ENCODE results near the gene SHLD1. TPM values are rescaled to one million over a fixed set of nuclear protein-coding genes. Genes with fewer than 3 reads are reported as not detected.

Gene SHLD1
- total RNA-seq, 3 donors from 2014 or later (not counting 1 experiment from before 2014, with no cell fraction given): 6.6 to 12.2 (median 8.3) TPM

- WGBS (ENCODE audit: insufficient coverage): 97% methylated on average over 3 of the region's 3 CpGs
- intact Hi-C loops (cut with micrococcal nuclease): no loop called here
These were observed 105.7 kb downstream of the SHLD1 start for GRCh38 chr20:5855939-5856338.

GRCh38 chr20:5859608-5860007 is 109.4 kb downstream of the SHLD1 start:
- Mint-ChIP-seq H3K4me1 (peaks cover 11 to 16% of the 10 kb centered on the region in 2 donors), H3K4me3 (no peak overlapping the region), H3K27ac (no peak overlapping the region), H3K27me3 (ENCODE audit: low read depth in 2 of 2) (no peaks in the 10 kb centered on the region), H3K9me3 (no peaks in the 10 kb centered on the region), H3K36me3 (no peaks in the 10 kb centered on the region)
- ATAC-seq (no peak), DNase-seq (no peak)
- TF ChIP-seq CTCF (IDR thresholded peaks at IDR 0.05): no peak
- Histone ChIP-seq H3K27me3 (ENCODE audit: control insufficient read depth, insufficient read depth, low read length) (no peaks in the 10 kb centered on the region), H3K9me3 (ENCODE audit: control insufficient read depth, insufficient read depth, low read length) (no peaks in the 10 kb centered on the region), H3K4me1 (ENCODE audit: control insufficient read depth, insufficient read depth, low read length) (no peaks in the 10 kb centered on the region), H3K4me3 (ENCODE audit: low read length) (no peak overlapping the region), H3K36me3 (ENCODE audit: control insufficient read depth, insufficient read depth, low read length) (no peaks in the 10 kb centered on the region), H3K27ac (ENCODE audit: low read length) (no peak overlapping the region)
- intact Hi-C loops (cut with micrococcal nuclease): no loop called here
- 87% methylated on average over 5 of the region's 5 CpGs for WGBS (ENCODE audit: insufficient coverage)

More at GRCh38 chr20:5855939-5856338, 105.7 kb downstream of the SHLD1 start:
- Mint-ChIP-seq H3K36me3 (no peaks in the 10 kb centered on the region), H3K9me3 (no peaks in the 10 kb centered on the region), H3K4me1 (peaks cover 4 to 5% of the 10 kb centered on the region in 2 donors), H3K4me3 (no peak overlapping the region), H3K27me3 (ENCODE audit: low read depth in 2 of 2) (no peaks in the 10 kb centered on the region), H3K27ac (no peak overlapping the region)
- H3K27ac ChIP-seq (ENCODE audit: low read length): no peak overlapping the region
- no peak for TF ChIP-seq CTCF (IDR thresholded peaks at IDR 0.05)
- no peaks in the 10 kb centered on the region for H3K4me1 ChIP-seq (ENCODE audit: control insufficient read depth, insufficient read depth, low read length)
- H3K36me3 ChIP-seq (ENCODE audit: control insufficient read depth, insufficient read depth, low read length): no peaks in the 10 kb centered on the region
- no peak overlapping the region for H3K4me3 ChIP-seq (ENCODE audit: low read length)
- H3K27me3 ChIP-seq (ENCODE audit: control insufficient read depth, insufficient read depth, low read length): no peaks in the 10 kb centered on the region
- H3K9me3 ChIP-seq (ENCODE audit: control insufficient read depth, insufficient read depth, low read length): no peaks in the 10 kb centered on the region
- ATAC-seq (no peak), DNase-seq (no peak)

GRCh38 chr20:5862703-5863039 is 112.5 kb downstream of the SHLD1 start:
- Mint-ChIP-seq H3K4me3 (no peak overlapping the region), H3K4me1 (peaks cover 6 to 13% of the 10 kb centered on the region in 2 donors), H3K27me3 (ENCODE audit: low read depth in 2 of 2) (no peaks in the 10 kb centered on the region), H3K27ac (no peak overlapping the region), H3K9me3 (no peaks in the 10 kb centered on the region), H3K36me3 (no peaks in the 10 kb centered on the region)
- no peak for ATAC-seq
- WGBS (ENCODE audit: insufficient coverage): 67% methylated on average over 1 of the region's 3 CpGs
- no peak for TF ChIP-seq CTCF (IDR thresholded peaks at IDR 0.05)
- Histone ChIP-seq H3K27ac (ENCODE audit: low read length) (no peak overlapping the region), H3K4me1 (ENCODE audit: control insufficient read depth, insufficient read depth, low read length) (no peaks in the 10 kb centered on the region), H3K4me3 (ENCODE audit: low read length) (no peak overlapping the region), H3K36me3 (ENCODE audit: control insufficient read depth, insufficient read depth, low read length) (no peaks in the 10 kb centered on the region), H3K27me3 (ENCODE audit: control insufficient read depth, insufficient read depth, low read length) (no peaks in the 10 kb centered on the region), H3K9me3 (ENCODE audit: control insufficient read depth, insufficient read depth, low read length) (no peaks in the 10 kb centered on the region)
- intact Hi-C loops (cut with micrococcal nuclease): no loop called here
- DNase-seq: no peak

GRCh38 chr20:5863040-5863833 is 113.0 kb downstream of the SHLD1 start:
- no peaks in the 10 kb centered on the region for H3K9me3 ChIP-seq (ENCODE audit: control insufficient read depth, insufficient read depth, low read length)
- no peak overlapping the region for H3K27ac ChIP-seq (ENCODE audit: low read length)
- no peaks in the 10 kb centered on the region for H3K9me3 Mint-ChIP-seq
- DNase-seq: no peak
- 68% methylated on average over 12 of the region's 12 CpGs for WGBS (ENCODE audit: insufficient coverage)
- H3K36me3 Mint-ChIP-seq: no peaks in the 10 kb centered on the region
- peaks cover 6 to 13% of the 10 kb centered on the region in 2 donors for H3K4me1 Mint-ChIP-seq
- TF ChIP-seq CTCF (IDR thresholded peaks at IDR 0.05): no peak
- H3K4me1 ChIP-seq (ENCODE audit: control insufficient read depth, insufficient read depth, low read length): no peaks in the 10 kb centered on the region
- peak overlapping the region in 1 of 2 donors; percentile 36 for H3K27ac Mint-ChIP-seq
- H3K4me3 Mint-ChIP-seq: no peak overlapping the region
- no peaks in the 10 kb centered on the region for H3K27me3 ChIP-seq (ENCODE audit: control insufficient read depth, insufficient read depth, low read length)
- intact Hi-C loops (cut with micrococcal nuclease): no loop called here
- H3K36me3 ChIP-seq (ENCODE audit: control insufficient read depth, insufficient read depth, low read length): no peaks in the 10 kb centered on the region
- no peaks in the 10 kb centered on the region for H3K27me3 Mint-ChIP-seq (ENCODE audit: low read depth in 2 of 2)
- H3K4me3 ChIP-seq (ENCODE audit: low read length): no peak overlapping the region
- peak in 1 of 3 donors; percentile 52 for ATAC-seq

Data from natural killer cell (primary cell).